GM23338 (cell line): ENCODE data around the gene DIABLO.

ENCODE experiments used
- EZH2 ChIP-seq: fragments of 200-600 bp; sonication (generic); IDR thresholded peaks from one replicate; pipeline ENCODE4 v1.8.0; 2017; ENCODE audit warnings: antibody characterized with exemption, mild to moderate bottlenecking, low read depth; ENCODE audit not compliant: unreplicated experiment
- TF ChIP-seq, protein P1 (sequence below), 2 experiments: fragments of 200-600 bp in 1 of 2; sonication (generic) in 1 of 2; conservative IDR thresholded peaks; 2 replicates each; pipeline versions ENCODE4 v1.5.1 to v1.6.1; 2016 to 2017; ENCODE audit warnings: antibody characterized with exemption in 2 of 2, low read depth in 2 of 2, mild to moderate bottlenecking in 2 of 2, moderate library complexity in 1 of 2
- TF ChIP-seq, protein P2 (sequence below): IDR thresholded peaks from one replicate; pipeline ENCODE4 v1.6.1; 2018; ENCODE audit warnings: antibody characterized with exemption; ENCODE audit not compliant: unreplicated experiment

DNA sequence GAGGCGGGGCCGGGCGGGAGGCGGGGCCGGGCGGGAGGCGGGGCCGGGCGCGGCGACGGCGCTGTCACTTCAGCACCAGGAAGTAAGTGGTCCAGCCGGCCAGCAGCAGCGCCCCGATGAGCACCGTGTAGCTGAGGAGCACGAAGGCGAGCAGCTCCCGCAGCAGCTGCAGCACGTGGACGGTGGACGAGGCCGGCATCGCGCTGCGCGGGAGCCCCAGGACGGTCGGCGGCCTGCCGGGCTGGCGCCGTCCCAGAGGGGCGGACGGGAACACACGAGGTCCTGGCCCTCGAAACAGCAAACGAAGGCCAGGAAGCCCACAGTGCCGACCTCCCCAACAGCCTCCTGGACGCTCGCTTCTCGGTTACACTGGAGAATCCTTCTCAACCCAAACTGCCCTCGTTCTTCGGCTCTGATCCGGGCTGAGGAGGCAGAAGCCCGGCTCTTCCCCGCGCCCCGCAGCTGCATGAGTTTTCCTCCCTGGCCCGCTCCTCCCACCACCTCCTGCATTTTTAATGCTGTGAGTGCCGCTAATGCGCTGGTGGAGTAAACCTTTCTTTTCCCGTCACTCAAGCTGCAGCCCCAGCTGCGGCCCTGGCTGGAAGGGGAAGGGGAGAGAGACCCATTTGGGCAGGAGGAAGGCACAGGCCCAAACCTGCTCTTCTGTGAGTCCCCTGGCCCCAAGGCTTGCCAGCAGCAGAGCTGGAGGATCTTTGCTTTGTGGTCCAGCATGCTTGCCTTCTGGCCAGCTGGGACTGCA lies 694 bp upstream of the DIABLO start:
- TF ChIP-seq, protein P1, sequence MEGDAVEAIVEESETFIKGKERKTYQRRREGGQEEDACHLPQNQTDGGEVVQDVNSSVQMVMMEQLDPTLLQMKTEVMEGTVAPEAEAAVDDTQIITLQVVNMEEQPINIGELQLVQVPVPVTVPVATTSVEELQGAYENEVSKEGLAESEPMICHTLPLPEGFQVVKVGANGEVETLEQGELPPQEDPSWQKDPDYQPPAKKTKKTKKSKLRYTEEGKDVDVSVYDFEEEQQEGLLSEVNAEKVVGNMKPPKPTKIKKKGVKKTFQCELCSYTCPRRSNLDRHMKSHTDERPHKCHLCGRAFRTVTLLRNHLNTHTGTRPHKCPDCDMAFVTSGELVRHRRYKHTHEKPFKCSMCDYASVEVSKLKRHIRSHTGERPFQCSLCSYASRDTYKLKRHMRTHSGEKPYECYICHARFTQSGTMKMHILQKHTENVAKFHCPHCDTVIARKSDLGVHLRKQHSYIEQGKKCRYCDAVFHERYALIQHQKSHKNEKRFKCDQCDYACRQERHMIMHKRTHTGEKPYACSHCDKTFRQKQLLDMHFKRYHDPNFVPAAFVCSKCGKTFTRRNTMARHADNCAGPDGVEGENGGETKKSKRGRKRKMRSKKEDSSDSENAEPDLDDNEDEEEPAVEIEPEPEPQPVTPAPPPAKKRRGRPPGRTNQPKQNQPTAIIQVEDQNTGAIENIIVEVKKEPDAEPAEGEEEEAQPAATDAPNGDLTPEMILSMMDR (conservative IDR thresholded peaks at IDR 0.05; ENCODE audit: low read depth in 2 of 2) = no peak
- no peak for TF ChIP-seq EZH2
- TF ChIP-seq, protein P2, sequence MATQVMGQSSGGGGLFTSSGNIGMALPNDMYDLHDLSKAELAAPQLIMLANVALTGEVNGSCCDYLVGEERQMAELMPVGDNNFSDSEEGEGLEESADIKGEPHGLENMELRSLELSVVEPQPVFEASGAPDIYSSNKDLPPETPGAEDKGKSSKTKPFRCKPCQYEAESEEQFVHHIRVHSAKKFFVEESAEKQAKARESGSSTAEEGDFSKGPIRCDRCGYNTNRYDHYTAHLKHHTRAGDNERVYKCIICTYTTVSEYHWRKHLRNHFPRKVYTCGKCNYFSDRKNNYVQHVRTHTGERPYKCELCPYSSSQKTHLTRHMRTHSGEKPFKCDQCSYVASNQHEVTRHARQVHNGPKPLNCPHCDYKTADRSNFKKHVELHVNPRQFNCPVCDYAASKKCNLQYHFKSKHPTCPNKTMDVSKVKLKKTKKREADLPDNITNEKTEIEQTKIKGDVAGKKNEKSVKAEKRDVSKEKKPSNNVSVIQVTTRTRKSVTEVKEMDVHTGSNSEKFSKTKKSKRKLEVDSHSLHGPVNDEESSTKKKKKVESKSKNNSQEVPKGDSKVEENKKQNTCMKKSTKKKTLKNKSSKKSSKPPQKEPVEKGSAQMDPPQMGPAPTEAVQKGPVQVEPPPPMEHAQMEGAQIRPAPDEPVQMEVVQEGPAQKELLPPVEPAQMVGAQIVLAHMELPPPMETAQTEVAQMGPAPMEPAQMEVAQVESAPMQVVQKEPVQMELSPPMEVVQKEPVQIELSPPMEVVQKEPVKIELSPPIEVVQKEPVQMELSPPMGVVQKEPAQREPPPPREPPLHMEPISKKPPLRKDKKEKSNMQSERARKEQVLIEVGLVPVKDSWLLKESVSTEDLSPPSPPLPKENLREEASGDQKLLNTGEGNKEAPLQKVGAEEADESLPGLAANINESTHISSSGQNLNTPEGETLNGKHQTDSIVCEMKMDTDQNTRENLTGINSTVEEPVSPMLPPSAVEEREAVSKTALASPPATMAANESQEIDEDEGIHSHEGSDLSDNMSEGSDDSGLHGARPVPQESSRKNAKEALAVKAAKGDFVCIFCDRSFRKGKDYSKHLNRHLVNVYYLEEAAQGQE = peak; percentile 72
